A549 (cell line): Measurements from ENCODE around the gene PROSER3. TPM values are rescaled to one million over a fixed set of nuclear protein-coding genes. Genes with fewer than 3 reads are reported as not detected.

Experiments used
- ATAC-seq, 2 experiments: fragments of 200-7000 bp in 1 of 2; fragments of >200 bp in 1 of 2; cut with Nextera tagmentation in 1 of 2; cut with Tn5 transposase in 1 of 2; 3 replicates each; pipeline versions ENCODE4 v1.8.0 to v1.9.1; 2018 to 2020; ENCODE audit warnings: mild to moderate bottlenecking in 1 of 2, moderate library complexity in 1 of 2
- CTCF ChIA-PET: fragments of 300-600 bp; sonication (Branson Sonifier 250); formaldehyde crosslinking; extraction: SDS; loops from one replicate; lab custom pipeline; 2021; ENCODE audit warnings: antibody characterized with exemption, inconsistent platforms; lab: Yijun Ruan, JAX
- POLR2A ChIA-PET: fragments of 350-600 bp; formaldehyde crosslinking; extraction: SDS; loops from one replicate; lab custom pipeline; 2021; ENCODE audit warnings: antibody characterized with exemption, inconsistent platforms; lab: Yijun Ruan, JAX
- DNase-seq, 2 experiments: peaks; one replicate each; pipeline versions ENCODE4 v3.0.0 to v3.0.0-alpha.2; 2011 to 2016; ENCODE audit warnings: low read depth in 1 of 2, low spot score in 1 of 2
- FAIRE-seq: peaks from 2 replicates; lab custom pipeline; 2011; peaks lifted over from hg19 to GRCh38; lab: Jason Lieb, UNC
- H3K27ac ChIP-seq, 2 experiments: fragments of >200 bp; sonication (Bioruptor Twin); formaldehyde crosslinking; 3 replicates each; pipeline ENCODE4 v1.5.1; 2016 to 2017
- H3K4me1 ChIP-seq: fragments of >200 bp; sonication (Bioruptor Twin); formaldehyde crosslinking; 3 replicates; pipeline ENCODE4 v1.6.1; 2016
- H3K4me2 ChIP-seq: fragments of >200 bp; sonication (Bioruptor Twin); formaldehyde crosslinking; 3 replicates; pipeline ENCODE4 v1.6.1; 2016
- H3K4me3 ChIP-seq: fragments of >200 bp; sonication (Bioruptor Twin); formaldehyde crosslinking; 3 replicates; pipeline ENCODE4 v1.5.1; 2016
- H3K9me3 ChIP-seq: fragments of >200 bp; sonication (Bioruptor Twin); formaldehyde crosslinking; 3 replicates; pipeline ENCODE4 v1.6.1; 2016
- BCL3 ChIP-seq: fragments of >200 bp; sonication (Bioruptor Twin); formaldehyde crosslinking; IDR thresholded peaks from 3 replicates; pipeline ENCODE4 v1.6.1; 2016
- BHLHE40 ChIP-seq: IDR thresholded peaks from 2 replicates; pipeline ENCODE4 v1.6.1; 2012; ENCODE audit warnings: low read depth, low read length, inconsistent platforms
- CBX8 ChIP-seq: fragments of 200-600 bp; sonication (generic); IDR thresholded peaks from 2 replicates; pipeline ENCODE4 v1.6.1; 2016
- CHD4 ChIP-seq: fragments of 200-600 bp; sonication (generic); IDR thresholded peaks from 2 replicates; pipeline ENCODE4 v1.6.1; 2016; ENCODE audit warnings: antibody characterized with exemption, mild to moderate bottlenecking, borderline replicate concordance
- ELK1 ChIP-seq: fragments of 150-350 bp; IDR thresholded peaks from 2 replicates; pipeline ENCODE4 v1.6.1; 2014; ENCODE audit warnings: low read depth, mild to moderate bottlenecking, low read length
- EP300 ChIP-seq, 2 experiments: fragments of >200 bp; sonication (Bioruptor Twin); formaldehyde crosslinking; IDR thresholded peaks; 2 replicates in 1 of 2; 3 replicates in 1 of 2; pipeline ENCODE4 v1.6.1; 2016 to 2017
- GATA3 ChIP-seq: IDR thresholded peaks from 2 replicates; pipeline ENCODE4 v1.6.1; 2012; ENCODE audit warnings: borderline replicate concordance
- HEYL ChIP-seq: fragments of 250-450 bp; sonication (Bioruptor Pico); IDR thresholded peaks from 2 replicates; pipeline ENCODE4 v1.8.0; 2021; ENCODE audit warnings: mild to moderate bottlenecking, moderate library complexity
- MAX ChIP-seq: IDR thresholded peaks from 2 replicates; pipeline ENCODE4 v1.6.1; 2012
- MAZ ChIP-seq: fragments of 150-350 bp; IDR thresholded peaks from 2 replicates; pipeline ENCODE4 v1.6.1; 2014; ENCODE audit warnings: antibody characterized with exemption, low read depth, low read length, borderline replicate concordance
- MYC ChIP-seq: IDR thresholded peaks from 2 replicates; pipeline ENCODE4 v1.6.1; 2012; ENCODE audit warnings: mild to moderate bottlenecking, inconsistent platforms, low read length, improper control_type of control experiment, borderline replicate concordance
- NFE2L2 ChIP-seq: fragments of 150-350 bp; conservative IDR thresholded peaks from 2 replicates; pipeline ENCODE4 v1.6.1; 2014; ENCODE audit warnings: low read length
- PBX3 ChIP-seq: IDR thresholded peaks from 2 replicates; pipeline ENCODE4 v1.6.1; 2012
- PHF8 ChIP-seq: fragments of 200-600 bp; sonication (generic); IDR thresholded peaks from 2 replicates; pipeline ENCODE4 v1.6.1; 2016; ENCODE audit warnings: low read depth, mild to moderate bottlenecking, antibody characterized with exemption, moderate library complexity, borderline replicate concordance
- POLR2AphosphoS2 ChIP-seq: conservative IDR thresholded peaks from 2 replicates; pipeline ENCODE4 v1.6.1; 2012; ENCODE audit warnings: low read length, improper control_type of control experiment, inconsistent platforms
- RFX5 ChIP-seq: fragments of 450-650 bp; IDR thresholded peaks from 2 replicates; pipeline ENCODE4 v1.7.1; 2014; ENCODE audit warnings: antibody characterized with exemption, mild to moderate bottlenecking, moderate library complexity
- RNF2 ChIP-seq: fragments of 200-600 bp; sonication (generic); IDR thresholded peaks from 2 replicates; pipeline ENCODE4 v1.6.1; 2016; ENCODE audit warnings: low read depth, mild to moderate bottlenecking, antibody characterized with exemption, moderate library complexity, borderline replicate concordance
- TFCP2L1 ChIP-seq: fragments of 250-450 bp; sonication (Bioruptor Pico); IDR thresholded peaks from 2 replicates; pipeline ENCODE4 v1.5.0; 2021; ENCODE audit warnings: mild to moderate bottlenecking
- TP53 ChIP-seq: fragments of 250-450 bp; sonication (Bioruptor Pico); IDR thresholded peaks from 2 replicates; pipeline ENCODE4 v1.5.0; 2021; ENCODE audit warnings: mild to moderate bottlenecking, moderate library complexity
- ZC3H11A ChIP-seq: fragments of 450-650 bp; IDR thresholded peaks from 2 replicates; pipeline ENCODE4 v1.6.1; 2014; ENCODE audit warnings: antibody characterized with exemption, mild to moderate bottlenecking
- ZFP36 ChIP-seq: fragments of 450-650 bp; IDR thresholded peaks from 2 replicates; pipeline ENCODE4 v1.6.1; 2014; ENCODE audit warnings: borderline replicate concordance; ENCODE audit not compliant: partially characterized antibody
- ZNF302 ChIP-seq: fragments of 250-450 bp; sonication (Bioruptor Pico); IDR thresholded peaks from 2 replicates; pipeline ENCODE4 v1.9.0; 2021; ENCODE audit warnings: inconsistent platforms, mild to moderate bottlenecking, moderate library complexity
- WGBS: methylation state at CpG from one replicate; pipeline ENCODE4 v1.1.6; 2017; ENCODE audit errors: missing lambda C conversion rate; 5-methylcytosine and 5-hydroxymethylcytosine counted together
- polyA plus RNA-seq, 4 experiments: library from polyadenylated mRNA; depleted of rRNA in 3 of 4; stranded (reverse); fragments of >200 nt; fragmentation: RNase III in 1 of 4; extraction: RNeasy Plus Mini Kit Qiagen cat#74134 plus additional on column Dnase treatment in 1 of 4; gene quantifications; 2 replicates in 3 of 4; 3 replicates in 1 of 4; pipeline ENCODE4 v1.2.3, GENCODE V29; 2011 to 2017

Gene PROSER3
- polyA plus RNA-seq, 2 of the 4 experiments (the other 2 are of a cell fraction): 19.5 to 24.4 TPM

GRCh38 chr19:35816262-35816661 is 58.3 kb downstream of the PROSER3 start:
- H3K27ac ChIP-seq: no peak overlapping the region
- DNase-seq (no peak), ATAC-seq (no peak), FAIRE-seq (no peak)
- no peak overlapping the region for H3K4me2 ChIP-seq
- 56% methylated on average over 6 of the region's 6 CpGs for WGBS
- H3K4me3 ChIP-seq: no peak overlapping the region
- no peak for TF ChIP-seq BCL3
- TF ChIP-seq RFX5: no peak
- no peak for TF ChIP-seq CBX8
- TF ChIP-seq EP300 (IDR thresholded peaks at IDR 0.05): no peak
- TF ChIP-seq GATA3: no peak
- TF ChIP-seq HEYL (CRISPR knock-in tag): no peak
- no peak for TF ChIP-seq TP53
- H3K4me1 ChIP-seq: peaks cover 15% of the 10 kb centered on the region
- CTCF ChIA-PET: interaction anchor here (0.6 to 1.5 kb wide), 9 partner anchors 12 to 123 kb away, joined by 3 to 5 read pairs (median 3); partner anchors contain the start of gene APLP1
- no peaks in the 10 kb centered on the region for H3K9me3 ChIP-seq
- POLR2A ChIA-PET: no interaction called here

GRCh38 chr19:35816846-35817245 is 58.9 kb downstream of the PROSER3 start:
- Histone ChIP-seq H3K4me2 (no peak overlapping the region), H3K27ac (no peak overlapping the region), H3K4me3 (no peak overlapping the region), H3K4me1 (peaks cover 10% of the 10 kb centered on the region), H3K9me3 (no peaks in the 10 kb centered on the region)
- TF ChIP-seq PBX3 (no peak), RNF2 (no peak), POLR2AphosphoS2 (no peak), ZFP36 (no peak), CHD4 (no peak), ZNF302 (CRISPR knock-in tag) (no peak), NFE2L2 (no peak), MAZ (no peak), MYC (no peak), ZC3H11A (no peak), PHF8 (no peak)
- ChIA-PET CTCF (interaction anchor here (0.6 to 1.3 kb wide), 6 partner anchors 13 to 162 kb away, joined by 3 to 4 read pairs (median 3); no protein-coding TSS in a partner anchor), POLR2A (interaction anchor here (0.5 kb wide), 1 partner anchor 60 kb away, joined by 4 read pairs; no protein-coding TSS in a partner anchor)
- ATAC-seq (no peak), DNase-seq (no peak), FAIRE-seq (no peak)
- 77% methylated on average over 9 of the region's 9 CpGs for WGBS

GRCh38 chr19:35818445-35818844 is 60.5 kb downstream of the PROSER3 start:
- no peak overlapping the region for H3K4me3 ChIP-seq
- TF ChIP-seq MAX: no peak
- no peak for TF ChIP-seq ELK1
- TF ChIP-seq BHLHE40: no peak
- no peak for TF ChIP-seq TFCP2L1
- TF ChIP-seq, all 56 proteins: peak for 0
- ATAC-seq (no peak), DNase-seq (no peak), FAIRE-seq (no peak)
- 3% methylated on average over 3 of the region's 3 CpGs for WGBS
- Histone ChIP-seq H3K9me3 (no peaks in the 10 kb centered on the region), H3K27ac (no peak overlapping the region), H3K4me2 (no peak overlapping the region), H3K4me1 (no peaks in the 10 kb centered on the region)
- ChIA-PET POLR2A (interaction anchor here (0.6 kb wide), 1 partner anchor 12 kb away, joined by 3 read pairs; no protein-coding TSS in a partner anchor), CTCF (interaction anchor here (1.1 to 2.7 kb wide), 5 partner anchors 10 to 114 kb away, joined by 3 to 16 read pairs (median 5); no protein-coding TSS in a partner anchor)

Other genes with a start within 250 kb of the PROSER3 start
- gene DMKN, start 244.5 kb upstream of the PROSER3 start, polyA plus RNA-seq (2011; rRNA removed): 18.0 and 21.5 TPM in 2 replicates
- 37.0 to 41.6 TPM (median 40.6 TPM) in 3 replicates for gene DMKN, start 244.5 kb upstream of the PROSER3 start, polyA plus RNA-seq (2017; fragmentation: RNase III; extraction: RNeasy Plus Mini Kit Qiagen cat#74134 plus additional on column Dnase treatment)
- gene SBSN, start 229.9 kb upstream of the PROSER3 start, polyA plus RNA-seq (2011; rRNA removed): 0.28 TPM in 2 replicates
- 0.67 to 1.1 TPM (median 0.89 TPM) in 3 replicates for gene SBSN, start 229.9 kb upstream of the PROSER3 start, polyA plus RNA-seq (2017; fragmentation: RNase III; extraction: RNeasy Plus Mini Kit Qiagen cat#74134 plus additional on column Dnase treatment)
- gene GAPDHS, start 224.7 kb upstream of the PROSER3 start, polyA plus RNA-seq (2011; rRNA removed): not detected in 2 replicates
- gene GAPDHS, start 224.7 kb upstream of the PROSER3 start, polyA plus RNA-seq (2017; fragmentation: RNase III; extraction: RNeasy Plus Mini Kit Qiagen cat#74134 plus additional on column Dnase treatment): not detected in 3 replicates
- gene TMEM147, start 212.6 kb upstream of the PROSER3 start, polyA plus RNA-seq (2011; rRNA removed): 335 and 446 TPM in 2 replicates
- 257 to 282 TPM (median 257 TPM) in 3 replicates for gene TMEM147, start 212.6 kb upstream of the PROSER3 start, polyA plus RNA-seq (2017; fragmentation: RNase III; extraction: RNeasy Plus Mini Kit Qiagen cat#74134 plus additional on column Dnase treatment)
- not detected in 2 replicates for gene ATP4A, start 194.5 kb upstream of the PROSER3 start, polyA plus RNA-seq (2011; rRNA removed)
- gene ATP4A, start 194.5 kb upstream of the PROSER3 start, polyA plus RNA-seq (2017; fragmentation: RNase III; extraction: RNeasy Plus Mini Kit Qiagen cat#74134 plus additional on column Dnase treatment): 0.05 TPM in 1 of 3 replicates, not detected in the others
- not detected in 2 replicates for gene PMIS2, start 172.0 kb upstream of the PROSER3 start, polyA plus RNA-seq (2011; rRNA removed)
- not detected in 3 replicates for gene PMIS2, start 172.0 kb upstream of the PROSER3 start, polyA plus RNA-seq (2017; fragmentation: RNase III; extraction: RNeasy Plus Mini Kit Qiagen cat#74134 plus additional on column Dnase treatment)
- 7.2 and 7.3 TPM in 2 replicates for gene HAUS5, start 145.4 kb upstream of the PROSER3 start, polyA plus RNA-seq (2011; rRNA removed)
- gene HAUS5, start 145.4 kb upstream of the PROSER3 start, polyA plus RNA-seq (2017; fragmentation: RNase III; extraction: RNeasy Plus Mini Kit Qiagen cat#74134 plus additional on column Dnase treatment): 16.0 to 17.6 TPM (median 16.1 TPM) in 3 replicates
- gene RBM42, start 129.1 kb upstream of the PROSER3 start, polyA plus RNA-seq (2011; rRNA removed): 62.1 and 80.4 TPM in 2 replicates
- 124 to 131 TPM (median 128 TPM) in 3 replicates for gene RBM42, start 129.1 kb upstream of the PROSER3 start, polyA plus RNA-seq (2017; fragmentation: RNase III; extraction: RNeasy Plus Mini Kit Qiagen cat#74134 plus additional on column Dnase treatment)
- 0.15 and 0.36 TPM in 2 replicates for gene ETV2, start 116.4 kb upstream of the PROSER3 start, polyA plus RNA-seq (2011; rRNA removed)
- 1.1 to 1.3 TPM (median 1.1 TPM) in 3 replicates for gene ETV2, start 116.4 kb upstream of the PROSER3 start, polyA plus RNA-seq (2017; fragmentation: RNase III; extraction: RNeasy Plus Mini Kit Qiagen cat#74134 plus additional on column Dnase treatment)
- 749 and 1,115 TPM in 2 replicates for gene COX6B1, start 109.9 kb upstream of the PROSER3 start, polyA plus RNA-seq (2011; rRNA removed)
- gene COX6B1, start 109.9 kb upstream of the PROSER3 start, polyA plus RNA-seq (2017; fragmentation: RNase III; extraction: RNeasy Plus Mini Kit Qiagen cat#74134 plus additional on column Dnase treatment): 1,179 to 1,276 TPM (median 1,260 TPM) in 3 replicates
- gene UPK1A, start 91.7 kb upstream of the PROSER3 start, polyA plus RNA-seq (2011; rRNA removed): 0.78 and 1.4 TPM in 2 replicates
- 0.37 to 0.44 TPM (median 0.39 TPM) in 3 replicates for gene UPK1A, start 91.7 kb upstream of the PROSER3 start, polyA plus RNA-seq (2017; fragmentation: RNase III; extraction: RNeasy Plus Mini Kit Qiagen cat#74134 plus additional on column Dnase treatment)
- not detected in 2 replicates for gene ZBTB32, start 53.6 kb upstream of the PROSER3 start, polyA plus RNA-seq (2011; rRNA removed)
- not detected in 3 replicates for gene ZBTB32, start 53.6 kb upstream of the PROSER3 start, polyA plus RNA-seq (2017; fragmentation: RNase III; extraction: RNeasy Plus Mini Kit Qiagen cat#74134 plus additional on column Dnase treatment)
- 17.8 and 25.1 TPM in 2 replicates for gene KMT2B, start 40.2 kb upstream of the PROSER3 start, polyA plus RNA-seq (2011; rRNA removed)
- gene KMT2B, start 40.2 kb upstream of the PROSER3 start, polyA plus RNA-seq (2017; fragmentation: RNase III; extraction: RNeasy Plus Mini Kit Qiagen cat#74134 plus additional on column Dnase treatment): 39.4 to 40.8 TPM (median 39.9 TPM) in 3 replicates
- gene IGFLR1, start 15.7 kb upstream of the PROSER3 start, polyA plus RNA-seq (2011; rRNA removed): 5.7 and 6.4 TPM in 2 replicates
- 13.4 to 15.9 TPM (median 14.4 TPM) in 3 replicates for gene IGFLR1, start 15.7 kb upstream of the PROSER3 start, polyA plus RNA-seq (2017; fragmentation: RNase III; extraction: RNeasy Plus Mini Kit Qiagen cat#74134 plus additional on column Dnase treatment)
- 29.6 and 41.1 TPM in 2 replicates for gene U2AF1L4, start 12.8 kb upstream of the PROSER3 start, polyA plus RNA-seq (2011; rRNA removed)
- gene U2AF1L4, start 12.8 kb upstream of the PROSER3 start, polyA plus RNA-seq (2017; fragmentation: RNase III; extraction: RNeasy Plus Mini Kit Qiagen cat#74134 plus additional on column Dnase treatment): 39.0 to 45.6 TPM (median 42.8 TPM) in 3 replicates
- 111 and 133 TPM in 2 replicates for gene PSENEN, start 12.5 kb upstream of the PROSER3 start, polyA plus RNA-seq (2011; rRNA removed)
- 191 to 203 TPM (median 197 TPM) in 3 replicates for gene PSENEN, start 12.5 kb upstream of the PROSER3 start, polyA plus RNA-seq (2017; fragmentation: RNase III; extraction: RNeasy Plus Mini Kit Qiagen cat#74134 plus additional on column Dnase treatment)
- gene LIN37, start 9.6 kb upstream of the PROSER3 start, polyA plus RNA-seq (2011; rRNA removed): 8.1 and 11.5 TPM in 2 replicates
- 20.4 to 23.1 TPM (median 22.0 TPM) in 3 replicates for gene LIN37, start 9.6 kb upstream of the PROSER3 start, polyA plus RNA-seq (2017; fragmentation: RNase III; extraction: RNeasy Plus Mini Kit Qiagen cat#74134 plus additional on column Dnase treatment)
- gene HSPB6, start 1.1 kb upstream of the PROSER3 start, polyA plus RNA-seq (2011; rRNA removed): 0.12 and 0.16 TPM in 2 replicates
- 0.11 to 0.28 TPM (median 0.26 TPM) in 3 replicates for gene HSPB6, start 1.1 kb upstream of the PROSER3 start, polyA plus RNA-seq (2017; fragmentation: RNase III; extraction: RNeasy Plus Mini Kit Qiagen cat#74134 plus additional on column Dnase treatment)
- gene ARHGAP33, start 17.4 kb downstream of the PROSER3 start, polyA plus RNA-seq (2011; rRNA removed): 0.84 and 2.1 TPM in 2 replicates
- 4.6 to 7.7 TPM (median 6.1 TPM) in 3 replicates for gene ARHGAP33, start 17.4 kb downstream of the PROSER3 start, polyA plus RNA-seq (2017; fragmentation: RNase III; extraction: RNeasy Plus Mini Kit Qiagen cat#74134 plus additional on column Dnase treatment)
- 0.86 and 0.92 TPM in 2 replicates for gene PRODH2, start 54.7 kb downstream of the PROSER3 start, polyA plus RNA-seq (2011; rRNA removed)
- 0.55 to 1.0 TPM (median 0.73 TPM) in 3 replicates for gene PRODH2, start 54.7 kb downstream of the PROSER3 start, polyA plus RNA-seq (2017; fragmentation: RNase III; extraction: RNeasy Plus Mini Kit Qiagen cat#74134 plus additional on column Dnase treatment)
- gene NPHS1, start 94.3 kb downstream of the PROSER3 start, polyA plus RNA-seq (2011; rRNA removed): 0.27 and 0.30 TPM in 2 replicates
- gene NPHS1, start 94.3 kb downstream of the PROSER3 start, polyA plus RNA-seq (2017; fragmentation: RNase III; extraction: RNeasy Plus Mini Kit Qiagen cat#74134 plus additional on column Dnase treatment): 0.16 to 0.27 TPM (median 0.21 TPM) in 3 replicates
- gene KIRREL2, start 98.7 kb downstream of the PROSER3 start, polyA plus RNA-seq (2011; rRNA removed): 0.26 and 0.34 TPM in 2 replicates
- gene KIRREL2, start 98.7 kb downstream of the PROSER3 start, polyA plus RNA-seq (2017; fragmentation: RNase III; extraction: RNeasy Plus Mini Kit Qiagen cat#74134 plus additional on column Dnase treatment): 0.21 to 0.75 TPM (median 0.54 TPM) in 3 replicates
- 55.3 and 60.4 TPM in 2 replicates for gene APLP1, start 110.4 kb downstream of the PROSER3 start, polyA plus RNA-seq (2011; rRNA removed)
- 52.1 to 54.8 TPM (median 54.7 TPM) in 3 replicates for gene APLP1, start 110.4 kb downstream of the PROSER3 start, polyA plus RNA-seq (2017; fragmentation: RNase III; extraction: RNeasy Plus Mini Kit Qiagen cat#74134 plus additional on column Dnase treatment)
- gene NFKBID, start 142.4 kb downstream of the PROSER3 start, polyA plus RNA-seq (2011; rRNA removed): 4.0 and 4.1 TPM in 2 replicates
- 8.5 to 14.8 TPM (median 9.6 TPM) in 3 replicates for gene NFKBID, start 142.4 kb downstream of the PROSER3 start, polyA plus RNA-seq (2017; fragmentation: RNase III; extraction: RNeasy Plus Mini Kit Qiagen cat#74134 plus additional on column Dnase treatment)
- gene HCST, start 144.4 kb downstream of the PROSER3 start, polyA plus RNA-seq (2011; rRNA removed): 0.19 TPM in 1 of 2 replicates, not detected in the other
- 0.49 to 0.69 TPM in 2 of 3 replicates, not detected in the other for gene HCST, start 144.4 kb downstream of the PROSER3 start, polyA plus RNA-seq (2017; fragmentation: RNase III; extraction: RNeasy Plus Mini Kit Qiagen cat#74134 plus additional on column Dnase treatment)
- not detected in 2 replicates for gene TYROBP, start 150.1 kb downstream of the PROSER3 start, polyA plus RNA-seq (2011; rRNA removed)
- gene TYROBP, start 150.1 kb downstream of the PROSER3 start, polyA plus RNA-seq (2017; fragmentation: RNase III; extraction: RNeasy Plus Mini Kit Qiagen cat#74134 plus additional on column Dnase treatment): 0.21 TPM in 1 of 3 replicates, not detected in the others
- gene LRFN3, start 178.2 kb downstream of the PROSER3 start, polyA plus RNA-seq (2011; rRNA removed): 2.4 and 3.1 TPM in 2 replicates
- gene LRFN3, start 178.2 kb downstream of the PROSER3 start, polyA plus RNA-seq (2017; fragmentation: RNase III; extraction: RNeasy Plus Mini Kit Qiagen cat#74134 plus additional on column Dnase treatment): 12.8 to 17.1 TPM (median 16.6 TPM) in 3 replicates
- gene SDHAF1, start 237.0 kb downstream of the PROSER3 start, polyA plus RNA-seq (2011; rRNA removed): 22.8 and 25.3 TPM in 2 replicates
- gene SDHAF1, start 237.0 kb downstream of the PROSER3 start, polyA plus RNA-seq (2017; fragmentation: RNase III; extraction: RNeasy Plus Mini Kit Qiagen cat#74134 plus additional on column Dnase treatment): 22.6 to 27.1 TPM (median 23.2 TPM) in 3 replicates